ENCODE data around the gene DNAJC4. TPM values are rescaled to one million over a fixed set of nuclear protein-coding genes. Genes with fewer than 3 reads are reported as not detected.

Gene DNAJC4
- total RNA-seq, 1 experiment from 2014 or later = 24.2 TPM

DNA sequence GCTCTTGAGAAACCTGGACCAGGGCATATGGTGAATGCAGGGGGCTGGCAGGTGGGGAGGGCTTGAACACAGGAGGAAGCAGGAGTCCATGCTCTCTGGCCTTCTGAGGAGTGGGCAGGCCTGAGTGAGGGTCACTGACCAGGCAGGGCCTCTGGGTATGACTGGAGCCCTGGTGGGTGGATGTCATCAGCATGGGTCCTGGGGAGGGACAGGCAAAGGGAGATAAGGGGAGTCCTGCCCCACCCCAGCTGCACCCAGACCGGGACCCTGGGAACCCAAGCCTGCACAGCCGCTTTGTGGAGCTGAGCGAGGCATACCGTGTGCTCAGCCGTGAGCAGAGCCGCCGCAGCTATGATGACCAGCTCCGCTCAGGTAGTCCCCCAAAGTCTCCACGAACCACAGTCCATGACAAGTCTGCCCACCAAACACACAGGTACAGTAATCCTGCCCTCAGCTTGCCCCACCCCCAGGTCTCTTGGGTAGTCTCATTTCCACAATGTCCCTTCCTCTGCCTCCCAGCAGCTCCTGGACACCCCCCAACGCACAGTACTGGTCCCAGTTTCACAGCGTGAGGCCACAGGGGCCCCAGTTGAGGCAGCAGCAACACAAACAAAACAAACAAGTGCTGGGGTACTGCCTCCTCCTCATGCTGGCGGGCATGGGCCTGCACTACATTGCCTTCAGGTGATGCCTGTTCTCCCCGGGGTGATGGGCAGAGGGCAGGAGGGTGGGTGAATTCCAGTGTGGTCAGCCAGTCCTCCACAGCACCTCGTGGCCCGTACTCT is 2.0 kb downstream of the DNAJC4 start:
- Histone ChIP-seq H3K79me1 (ENCODE audit: insufficient read depth, low read depth, low read length, poor library complexity, severe bottlenecking) (no peaks in the 10 kb centered on the region), H3K27ac (ENCODE audit: insufficient read length, low read depth, low read length) (no peak overlapping the region), H3K4me1 (ENCODE audit: insufficient read depth, low read length) (0 out of 2 replicates have a peak, but pooled peaks cover 3% of the 10 kb centered on the region), H4K5ac (ENCODE audit: insufficient read length, low read depth, low read length) (no peak overlapping the region), H3K4me2 (ENCODE audit: insufficient read depth, insufficient read length, low read length) (no peak overlapping the region), H2BK15ac (ENCODE audit: low read depth, low read length) (no peak overlapping the region), H2AK5ac (ENCODE audit: insufficient read length, low read length) (no peak overlapping the region), H4K8ac (replicated peaks; ENCODE audit: insufficient read length, low read depth, low read length) (no peak overlapping the region), H3T11ph (ENCODE audit: low read length) (no peak overlapping the region), H3K23me2 (ENCODE audit: insufficient read length, low read depth, low read length, poor library complexity, severe bottlenecking) (peaks cover 21% of the 10 kb centered on the region), H2BK120ac (ENCODE audit: low read depth, low read length, poor library complexity, severe bottlenecking) (no peak overlapping the region), H2BK12ac (ENCODE audit: insufficient read length, low read depth, low read length) (no peak overlapping the region), H3K18ac (ENCODE audit: insufficient read length, low read depth, low read length) (no peak overlapping the region), H4K20me1 (ENCODE audit: control insufficient read depth, insufficient read depth, insufficient read length) (no peaks in the 10 kb centered on the region), H3K14ac (ENCODE audit: insufficient read depth, low read length) (no peak overlapping the region), H4K91ac (ENCODE audit: insufficient read length, low read depth, low read length) (no peak overlapping the region), H2BK5ac (ENCODE audit: insufficient read length, low read length) (no peak overlapping the region), H3K4ac (ENCODE audit: low read depth, low read length) (no peak overlapping the region), H3K9me3 (ENCODE audit: control insufficient read depth, low read depth, low read length) (no peaks in the 10 kb centered on the region), H3K23ac (ENCODE audit: insufficient read length, low read depth, low read length) (no peak overlapping the region), H3K9ac (ENCODE audit: extremely low read depth, insufficient read length, low read length) (no peak overlapping the region), H3K27me3 (ENCODE audit: insufficient read depth, low read length) (no peaks in the 10 kb centered on the region; the same call in 1 of the 2 replicates), H2BK20ac (ENCODE audit: low read depth, low read length, poor library complexity, severe bottlenecking) (no peak overlapping the region), H3K56ac (ENCODE audit: insufficient read length, low read depth, low read length) (no peak overlapping the region), H3K79me2 (ENCODE audit: insufficient read depth, low read length) (no peaks in the 10 kb centered on the region), H2AFZ (ENCODE audit: low read length) (no peak overlapping the region)
- WGBS (ENCODE audit: extremely low coverage, insufficient read length, low lambda C conversion rate) = no CpG with 5 or more reads among the region's 15 CpGs
- DNase-seq = no peak
- Mint-ChIP-seq H3K27ac (no peak overlapping the region), H3K36me3 (ENCODE audit: insufficient read depth in 1 of 3, low read depth in 3 of 3) (peaks cover 2 to 8% (median 3%) of the 10 kb centered on the region in 3 experiments; a peak in 4 of 7 replicates), H3K9me3 (no peaks in the 10 kb centered on the region), H3K4me3 (peak overlapping the region; percentile 74 to 91; a peak in 4 of 5 replicates), H3K4me1 (peaks cover 20 to 31% of the 10 kb centered on the region in 2 experiments), H3K27me3 (ENCODE audit: low read depth) (peaks cover 20% of the 10 kb centered on the region)
- TF ChIP-seq, protein P1, sequence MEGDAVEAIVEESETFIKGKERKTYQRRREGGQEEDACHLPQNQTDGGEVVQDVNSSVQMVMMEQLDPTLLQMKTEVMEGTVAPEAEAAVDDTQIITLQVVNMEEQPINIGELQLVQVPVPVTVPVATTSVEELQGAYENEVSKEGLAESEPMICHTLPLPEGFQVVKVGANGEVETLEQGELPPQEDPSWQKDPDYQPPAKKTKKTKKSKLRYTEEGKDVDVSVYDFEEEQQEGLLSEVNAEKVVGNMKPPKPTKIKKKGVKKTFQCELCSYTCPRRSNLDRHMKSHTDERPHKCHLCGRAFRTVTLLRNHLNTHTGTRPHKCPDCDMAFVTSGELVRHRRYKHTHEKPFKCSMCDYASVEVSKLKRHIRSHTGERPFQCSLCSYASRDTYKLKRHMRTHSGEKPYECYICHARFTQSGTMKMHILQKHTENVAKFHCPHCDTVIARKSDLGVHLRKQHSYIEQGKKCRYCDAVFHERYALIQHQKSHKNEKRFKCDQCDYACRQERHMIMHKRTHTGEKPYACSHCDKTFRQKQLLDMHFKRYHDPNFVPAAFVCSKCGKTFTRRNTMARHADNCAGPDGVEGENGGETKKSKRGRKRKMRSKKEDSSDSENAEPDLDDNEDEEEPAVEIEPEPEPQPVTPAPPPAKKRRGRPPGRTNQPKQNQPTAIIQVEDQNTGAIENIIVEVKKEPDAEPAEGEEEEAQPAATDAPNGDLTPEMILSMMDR (conservative IDR thresholded peaks at IDR 0.05) = no peak

All from H9 (cell line).